Uterus (tissue), 2 donors: ENCODE measurements around the gene RUNX1.

Experiments used
- POLR2A ChIP-seq, 2 donors: fragments of 450-650 bp; IDR thresholded peaks; one replicate each; pipeline ENCODE4 v1.6.1; 2016; ENCODE audit warnings: antibody characterized with exemption in 2 of 2, mild to moderate bottlenecking in 1 of 2, moderate library complexity in 1 of 2
- TF ChIP-seq, protein P1 (sequence below), 4 experiments: fragments of 200-600 bp in 2 of 4; fragments of 450-650 bp in 2 of 4; sonication (generic) in 2 of 4; IDR thresholded peaks; one replicate each; pipeline ENCODE4 v1.5.1; 2016 to 2019; ENCODE audit warnings: antibody characterized with exemption in 4 of 4, mild to moderate bottlenecking in 2 of 4, moderate library complexity in 1 of 4

DNA sequence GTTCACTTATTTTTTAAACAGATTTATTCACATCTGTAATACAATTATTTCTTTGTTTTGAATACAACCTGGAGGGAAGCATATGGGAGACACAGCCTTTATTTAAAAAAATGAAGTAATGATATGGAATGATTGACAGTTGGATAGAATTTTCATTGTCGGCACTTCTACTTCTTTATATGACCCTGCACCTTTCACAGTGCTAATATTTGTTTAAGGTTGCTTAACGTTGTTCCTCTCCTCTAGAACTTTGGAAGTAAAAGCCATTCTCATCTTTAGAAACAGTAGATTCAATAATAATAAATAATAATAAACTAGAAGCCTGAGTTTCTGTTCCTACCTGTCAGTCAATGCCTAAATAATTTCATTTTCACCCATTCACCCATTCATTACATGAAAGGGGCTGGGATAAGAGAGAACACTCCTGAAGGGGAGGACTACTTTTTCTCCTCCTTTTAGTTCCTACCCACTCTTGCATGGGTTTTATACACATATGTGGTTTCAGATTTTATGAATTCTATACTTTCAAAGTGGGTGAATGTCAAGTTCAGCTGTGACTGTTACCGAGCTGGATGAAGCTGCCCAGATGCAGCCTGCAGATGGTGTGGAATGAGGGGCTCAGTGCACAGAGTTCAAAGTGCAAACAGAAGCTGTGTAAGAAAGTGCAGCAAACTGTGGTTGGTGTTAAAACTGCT is 9.4 kb downstream of the RUNX1 start:
- TF ChIP-seq, protein P1, sequence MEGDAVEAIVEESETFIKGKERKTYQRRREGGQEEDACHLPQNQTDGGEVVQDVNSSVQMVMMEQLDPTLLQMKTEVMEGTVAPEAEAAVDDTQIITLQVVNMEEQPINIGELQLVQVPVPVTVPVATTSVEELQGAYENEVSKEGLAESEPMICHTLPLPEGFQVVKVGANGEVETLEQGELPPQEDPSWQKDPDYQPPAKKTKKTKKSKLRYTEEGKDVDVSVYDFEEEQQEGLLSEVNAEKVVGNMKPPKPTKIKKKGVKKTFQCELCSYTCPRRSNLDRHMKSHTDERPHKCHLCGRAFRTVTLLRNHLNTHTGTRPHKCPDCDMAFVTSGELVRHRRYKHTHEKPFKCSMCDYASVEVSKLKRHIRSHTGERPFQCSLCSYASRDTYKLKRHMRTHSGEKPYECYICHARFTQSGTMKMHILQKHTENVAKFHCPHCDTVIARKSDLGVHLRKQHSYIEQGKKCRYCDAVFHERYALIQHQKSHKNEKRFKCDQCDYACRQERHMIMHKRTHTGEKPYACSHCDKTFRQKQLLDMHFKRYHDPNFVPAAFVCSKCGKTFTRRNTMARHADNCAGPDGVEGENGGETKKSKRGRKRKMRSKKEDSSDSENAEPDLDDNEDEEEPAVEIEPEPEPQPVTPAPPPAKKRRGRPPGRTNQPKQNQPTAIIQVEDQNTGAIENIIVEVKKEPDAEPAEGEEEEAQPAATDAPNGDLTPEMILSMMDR (IDR thresholded peaks at IDR 0.05), result no peak
- no peak for TF ChIP-seq POLR2A (IDR thresholded peaks at IDR 0.05)
